HepG2 (cell line): Measurements from ENCODE around the gene COL4A6.

Experiments used
- ARHGAP35 ChIP-seq: sonication (generic); formaldehyde crosslinking; IDR thresholded peaks from 2 replicates; pipeline ENCODE4 v1.9.0; 2022; ENCODE audit warnings: mild to moderate bottlenecking, inconsistent platforms, moderate library complexity, missing genetic modification reagents, borderline replicate concordance
- HNRNPH1 ChIP-seq: fragments of 200-400 bp; formaldehyde crosslinking; optimal IDR thresholded peaks from 2 replicates; pipeline ENCODE3; 2017; ENCODE audit warnings: mild to moderate bottlenecking, low read depth, low read length

DNA sequence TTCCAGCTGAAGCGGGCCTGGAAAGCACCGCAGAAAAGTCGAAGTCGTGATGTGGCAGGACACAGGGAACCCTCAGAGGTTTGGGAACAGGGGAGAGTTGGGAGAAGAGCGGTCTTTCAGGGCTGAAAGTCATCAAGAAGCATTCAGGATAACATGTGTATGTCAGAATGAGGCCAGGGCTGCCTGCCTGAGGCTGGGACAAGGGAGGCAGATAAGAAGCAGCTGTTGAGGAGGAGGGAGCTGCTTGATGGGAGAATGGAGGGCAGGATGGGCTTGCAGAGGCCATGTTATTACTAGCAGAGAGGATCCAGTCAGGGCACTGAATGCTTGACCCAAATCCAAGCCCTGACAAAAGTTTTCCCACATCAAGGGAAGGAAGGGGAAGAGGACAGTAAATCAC is 214.6 kb downstream of the COL4A6 start:
- TF ChIP-seq ARHGAP35 (CRISPR knock-in tag) (no peak), HNRNPH1 (no peak)
